Common myeloid progenitor, CD34-positive (primary cell): ENCODE data around the gene TRABD2B.

Experiments
- CTCF ChIA-PET: fragments of 350-600 bp; sonication (Branson Sonifier 250); formaldehyde crosslinking; loops from one replicate; lab custom pipeline; 2021; ENCODE audit warnings: antibody characterized with exemption; lab: Charles Lee
- POLR2A ChIA-PET: fragments of 350-600 bp; sonication (Branson Sonifier 250); formaldehyde crosslinking; loops from one replicate; lab custom pipeline; 2021; ENCODE audit warnings: antibody characterized with exemption; lab: Charles Lee
- DNase-seq, 3 donors: peaks; one replicate each; pipeline versions ENCODE4 v3.0.0 to v3.0.0-alpha.2; 2013
- H3K27ac ChIP-seq, 2 experiments: 1 replicate in 1 of 2; 2 replicates in 1 of 2; pipeline ENCODE4 v1.7.0; 2013; ENCODE audit warnings: inconsistent platforms in 2 of 2, low read length in 2 of 2, mild to moderate bottlenecking in 2 of 2, low read depth in 1 of 2, moderate library complexity in 1 of 2; ENCODE audit not compliant: severe bottlenecking in 2 of 2, insufficient read depth in 1 of 2, poor library complexity in 1 of 2
- H3K27me3 ChIP-seq, 5 experiments: replicated peaks in 2 of 5; 1 replicate in 3 of 5; 2 replicates in 2 of 5; pipeline versions ENCODE4 v1.6.1 to v1.7.0; 2013; ENCODE audit warnings: low read length in 4 of 5, mild to moderate bottlenecking in 2 of 5, moderate library complexity in 2 of 5, inconsistent platforms in 1 of 5; ENCODE audit not compliant: insufficient read depth in 5 of 5, control insufficient read depth in 4 of 5
- H3K36me3 ChIP-seq, 4 experiments: 1 replicate in 2 of 4; 2 replicates in 2 of 4; pipeline versions ENCODE4 v1.6.1 to v1.7.0; 2013; ENCODE audit warnings: low read length in 3 of 4, control low read depth in 1 of 4, mild to moderate bottlenecking in 1 of 4; ENCODE audit not compliant: control insufficient read depth in 4 of 4, insufficient read depth in 4 of 4
- H3K4me1 ChIP-seq, 4 experiments: 1 replicate in 3 of 4; 2 replicates in 1 of 4; pipeline versions ENCODE4 v1.6.1 to v1.7.1; 2013; ENCODE audit warnings: low read length in 3 of 4, mild to moderate bottlenecking in 3 of 4, control low read depth in 1 of 4, inconsistent platforms in 1 of 4, moderate library complexity in 1 of 4; ENCODE audit not compliant: control insufficient read depth in 4 of 4, insufficient read depth in 4 of 4; ENCODE audit errors: control extremely low read depth in 1 of 4
- H3K4me3 ChIP-seq, 7 experiments: 1 replicate in 4 of 7; 2 replicates in 3 of 7; pipeline versions ENCODE4 v1.5.1 to v1.7.0; 2013; ENCODE audit warnings: mild to moderate bottlenecking in 7 of 7, low read length in 6 of 7, moderate library complexity in 6 of 7, inconsistent platforms in 2 of 7, low read depth in 2 of 7, control low read depth in 1 of 7; ENCODE audit not compliant: insufficient read depth in 4 of 7, control insufficient read depth in 1 of 7; ENCODE audit errors: extremely low read depth in 1 of 7
- H3K9me3 ChIP-seq, 5 experiments: 1 replicate in 4 of 5; 2 replicates in 1 of 5; pipeline versions ENCODE4 v1.6.1 to v1.7.1; 2013; ENCODE audit warnings: low read length in 4 of 5, mild to moderate bottlenecking in 2 of 5, inconsistent platforms in 1 of 5, low read depth in 1 of 5, moderate library complexity in 1 of 5; ENCODE audit not compliant: control insufficient read depth in 4 of 5, insufficient read depth in 2 of 5; ENCODE audit errors: control extremely low read depth in 1 of 5
- WGBS: methylation state at CpG from one replicate; pipeline ENCODE4 v1.1.5; 2013; ENCODE audit not compliant: insufficient coverage; 5-methylcytosine and 5-hydroxymethylcytosine counted together

TRABD2B gene

DNA sequence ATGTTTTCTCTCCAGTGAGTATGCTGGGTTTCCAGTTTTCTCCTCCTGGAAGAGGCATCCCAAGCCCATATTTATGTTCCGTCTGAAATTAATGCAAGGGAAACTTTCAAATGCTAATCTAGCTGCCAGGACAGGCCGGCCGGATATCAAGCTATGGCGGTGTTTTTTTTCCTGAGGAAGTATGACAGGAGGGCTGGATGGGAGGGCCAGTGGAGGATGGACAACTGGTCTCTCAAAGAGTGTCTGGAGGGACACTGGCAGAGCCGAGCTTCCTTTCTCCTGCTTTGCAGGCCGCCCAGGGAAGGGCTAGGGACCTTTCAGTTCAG, 212.7 kb downstream of the TRABD2B start:
- H3K27me3 ChIP-seq, result peaks cover 0 to 6% (median 0%) of the 10 kb centered on the region in 5 experiments
- ChIA-PET CTCF (interaction anchor here (0.6 kb wide), 1 partner anchor 129 kb away, joined by 3 read pairs; no protein-coding TSS in a partner anchor), POLR2A (no interaction called here)
- no peaks in the 10 kb centered on the region for H3K4me1 ChIP-seq
- WGBS, result 87% methylated on average over 6 of the region's 6 CpGs
- H3K36me3 ChIP-seq, result no peaks in the 10 kb centered on the region
- no peaks in the 10 kb centered on the region for H3K9me3 ChIP-seq
- no peak for DNase-seq
- H3K27ac ChIP-seq, result no peak overlapping the region
- no peak overlapping the region for H3K4me3 ChIP-seq

DNA sequence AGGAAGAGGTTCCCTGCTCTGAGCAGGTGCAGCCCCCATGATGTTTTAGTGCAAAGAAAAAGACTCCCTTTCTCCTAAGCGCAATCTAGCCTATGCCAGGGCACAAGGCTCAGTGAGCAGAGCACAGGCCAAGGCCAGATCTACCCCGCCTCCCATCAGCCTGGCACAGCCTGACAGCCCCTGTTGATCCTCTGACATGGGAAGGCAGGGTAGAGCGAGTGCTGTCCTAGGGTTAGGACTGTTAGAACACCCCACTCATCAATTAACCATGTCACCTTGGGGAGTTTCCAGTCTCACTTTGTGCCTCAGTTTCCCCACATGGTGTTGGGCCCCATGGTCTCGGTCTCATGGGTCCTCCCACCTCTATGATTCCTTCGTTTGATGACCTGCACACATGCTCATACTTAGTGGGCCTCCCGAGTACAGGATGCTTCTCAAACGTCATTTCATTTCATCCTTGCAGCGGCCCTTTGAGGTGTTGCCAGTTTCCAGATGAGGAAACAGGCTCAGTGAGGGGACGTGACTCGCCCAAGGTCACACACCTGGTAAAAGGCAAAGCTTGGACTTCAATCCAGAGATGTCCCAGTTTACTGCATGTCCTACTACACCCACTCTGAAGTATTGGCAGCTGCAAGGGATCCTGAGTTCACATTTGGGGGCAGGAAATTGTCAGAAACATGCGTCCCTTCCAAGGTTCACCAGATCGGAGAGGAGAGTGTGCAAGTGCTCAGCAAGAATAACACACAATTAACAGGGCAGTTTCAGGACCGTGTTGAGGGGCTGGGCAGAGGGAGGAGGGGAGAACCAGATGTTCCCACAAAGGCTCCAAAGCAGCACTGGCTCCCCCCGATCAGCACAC, 213.3 kb downstream of the TRABD2B start:
- Histone ChIP-seq H3K27me3 (peaks cover 0 to 6% (median 0%) of the 10 kb centered on the region in 5 experiments), H3K4me3 (no peak overlapping the region), H3K4me1 (no peaks in the 10 kb centered on the region), H3K36me3 (no peaks in the 10 kb centered on the region), H3K9me3 (no peaks in the 10 kb centered on the region), H3K27ac (no peak overlapping the region)
- no peak for DNase-seq
- ChIA-PET CTCF (no interaction called here), POLR2A (no interaction called here)
- WGBS, result 95% methylated on average over 11 of the region's 14 CpGs

DNA sequence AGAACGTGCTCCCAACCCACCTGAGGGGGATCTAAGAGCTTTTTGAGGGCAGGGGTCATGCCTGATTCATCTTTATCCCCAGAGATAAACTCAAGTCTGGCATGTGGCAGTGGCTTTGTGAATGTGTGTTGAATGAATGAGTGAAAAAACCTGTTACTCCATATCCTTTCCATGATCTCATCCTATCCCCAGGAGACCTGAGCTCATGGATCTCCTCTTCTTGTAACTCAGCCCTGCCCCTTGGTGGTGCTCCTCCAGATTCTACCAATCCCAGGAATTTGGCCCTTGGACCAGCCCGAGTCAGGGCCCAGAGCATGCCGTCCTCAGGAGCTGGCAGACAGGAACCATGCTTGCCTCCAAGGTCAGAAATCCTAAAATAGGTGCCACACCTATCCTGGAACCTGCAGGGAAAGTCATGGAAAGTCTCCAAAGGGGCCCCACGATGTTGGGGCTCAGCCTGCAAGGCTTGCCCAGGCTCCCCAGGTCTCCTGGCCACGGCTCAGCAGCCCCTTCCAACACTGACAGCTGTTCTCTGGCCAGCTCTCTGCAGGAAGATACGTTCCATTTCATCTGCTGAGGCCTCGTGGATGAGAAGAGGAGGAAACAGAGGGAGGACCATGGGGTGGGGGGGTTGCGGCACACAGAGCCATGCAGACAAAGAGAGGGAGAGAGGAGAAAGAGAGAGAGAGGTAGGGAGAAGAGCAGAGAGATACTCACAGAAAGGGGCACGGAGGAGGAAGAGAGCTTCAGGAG, 214.6 kb downstream of the TRABD2B start:
- Histone ChIP-seq H3K27me3 (peaks cover 0 to 6% (median 0%) of the 10 kb centered on the region in 5 experiments), H3K36me3 (no peaks in the 10 kb centered on the region), H3K9me3 (no peaks in the 10 kb centered on the region), H3K4me3 (no peak overlapping the region), H3K4me1 (no peaks in the 10 kb centered on the region), H3K27ac (no peak overlapping the region)
- CTCF ChIA-PET, result no interaction called here
- POLR2A ChIA-PET, result no interaction called here
- no peak for DNase-seq
- WGBS, result 93% methylated on average over 7 of the region's 9 CpGs

DNA sequence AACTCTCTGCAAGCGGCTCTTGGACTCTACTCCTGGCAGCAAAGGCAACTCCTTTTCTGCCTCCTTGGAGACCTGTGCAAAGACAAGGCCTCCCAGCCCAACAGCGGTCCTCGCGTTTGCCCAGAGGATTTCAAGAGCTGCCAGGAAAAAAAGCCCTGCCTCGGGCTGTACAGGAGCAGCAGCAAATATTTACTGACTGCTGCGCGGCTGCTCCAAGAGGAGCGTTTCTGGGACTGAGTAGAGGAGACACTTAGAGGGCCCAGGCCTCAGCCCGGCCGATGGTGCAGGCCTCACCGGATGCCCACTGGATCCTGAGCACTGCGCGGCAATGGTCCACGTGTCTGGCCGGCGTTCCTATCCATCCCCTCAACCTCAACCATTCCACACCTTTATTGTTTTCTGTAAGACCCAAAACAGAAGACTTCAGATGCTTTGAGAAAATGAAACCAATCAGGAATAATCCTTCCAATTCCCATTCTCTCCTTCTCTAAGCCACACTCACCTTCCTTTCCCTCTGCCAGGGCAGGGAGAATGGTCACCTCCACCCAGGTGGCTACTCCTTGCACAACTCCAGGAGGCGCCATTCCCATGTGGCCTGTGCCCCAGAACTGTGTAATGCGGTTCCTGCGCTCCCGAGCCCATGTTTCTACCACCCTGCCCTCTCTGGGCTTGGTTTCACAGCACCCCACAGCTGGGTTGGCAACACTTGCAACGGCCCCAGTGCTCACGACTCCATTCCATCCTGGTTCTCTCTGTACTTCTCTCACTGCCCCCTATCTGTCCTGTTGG, 215.8 kb downstream of the TRABD2B start:
- WGBS, result 98% methylated on average over 22 of the region's 22 CpGs
- Histone ChIP-seq H3K9me3 (no peaks in the 10 kb centered on the region), H3K4me1 (no peaks in the 10 kb centered on the region), H3K4me3 (no peak overlapping the region), H3K27me3 (peaks cover 0 to 3% (median 0%) of the 10 kb centered on the region in 5 experiments), H3K36me3 (no peaks in the 10 kb centered on the region), H3K27ac (no peak overlapping the region)
- no peak for DNase-seq
- ChIA-PET POLR2A (no interaction called here), CTCF (no interaction called here)

DNA sequence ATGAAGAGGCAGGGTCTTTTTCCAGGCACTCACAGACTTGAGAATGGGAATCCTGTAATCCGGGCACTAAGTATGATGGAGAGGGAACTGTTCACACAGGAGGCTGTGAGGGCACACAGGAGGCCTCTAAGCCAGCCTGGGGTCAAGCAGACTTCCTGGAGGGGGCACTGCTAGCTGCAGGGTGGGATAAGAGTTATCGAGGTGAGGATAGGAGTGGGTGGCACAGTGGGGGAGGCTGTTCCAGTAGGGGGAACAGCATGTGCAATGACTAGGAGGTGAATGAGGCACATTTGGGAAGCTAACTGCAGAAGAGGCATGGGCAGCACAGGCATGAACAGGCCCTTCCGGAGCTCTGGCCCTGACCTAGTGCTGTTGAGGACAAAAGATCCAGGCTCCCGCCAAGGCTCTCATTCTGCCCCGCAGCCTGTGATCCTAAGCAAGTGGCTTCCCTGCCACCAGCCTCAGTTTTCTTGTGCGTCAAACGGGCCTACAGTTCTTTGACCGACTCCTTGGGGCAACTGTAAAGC, 216.7 kb downstream of the TRABD2B start:
- H3K4me1 ChIP-seq, result no peaks in the 10 kb centered on the region
- WGBS, result 95% methylated on average over 7 of the region's 8 CpGs
- H3K4me3 ChIP-seq, result no peak overlapping the region
- no peak for DNase-seq
- H3K27ac ChIP-seq, result no peak overlapping the region
- no peaks in the 10 kb centered on the region for H3K9me3 ChIP-seq
- no peaks in the 10 kb centered on the region for H3K36me3 ChIP-seq
- ChIA-PET CTCF (no interaction called here), POLR2A (no interaction called here)
- no peaks in the 10 kb centered on the region for H3K27me3 ChIP-seq

DNA sequence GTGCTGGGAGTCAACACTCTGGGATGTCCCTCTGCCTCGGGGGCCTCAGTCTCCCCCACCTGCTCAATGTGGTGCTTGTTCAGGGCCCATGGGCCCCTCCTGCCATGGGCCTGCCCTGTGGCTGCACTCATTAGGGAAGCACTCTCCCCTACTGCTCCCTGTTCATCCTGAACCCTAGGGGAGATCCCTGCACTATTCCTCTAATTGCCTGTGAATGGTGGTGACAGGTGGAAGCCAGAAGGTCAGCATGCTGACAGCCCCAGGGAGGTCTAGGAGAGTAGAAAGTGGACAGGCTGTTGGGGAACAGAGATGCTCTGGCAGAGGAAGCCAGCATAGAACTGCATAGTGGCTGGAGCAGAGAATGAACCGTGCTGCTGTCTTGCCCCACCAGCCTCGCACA, 217.6 kb downstream of the TRABD2B start:
- H3K4me3 ChIP-seq, result no peak overlapping the region
- 95% methylated on average over 3 of the region's 3 CpGs for WGBS

More for the DNA sequence above, 217.6 kb downstream of the TRABD2B start:
- Histone ChIP-seq H3K9me3 (no peaks in the 10 kb centered on the region), H3K4me1 (no peaks in the 10 kb centered on the region), H3K36me3 (no peaks in the 10 kb centered on the region), H3K27ac (no peak overlapping the region), H3K27me3 (peaks cover 0 to 4% (median 0%) of the 10 kb centered on the region in 5 experiments)
- CTCF ChIA-PET, result no interaction called here
- no peak for DNase-seq
- POLR2A ChIA-PET, result no interaction called here
